Mammary epithelial cell (primary cell): ENCODE data around the gene CDKAL1.

Experiments used
- EZH2 ChIP-seq: IDR thresholded peaks from 2 replicates; pipeline ENCODE4 v1.6.1; 2012; ENCODE audit warnings: low read length, inconsistent platforms, borderline replicate concordance
- TF ChIP-seq, protein P1 (sequence below), 2 donors: IDR thresholded peaks in 1 of 2; conservative IDR thresholded peaks in 1 of 2; 2 replicates each; pipeline ENCODE4 v1.5.1; 2011 to 2012; ENCODE audit warnings: inconsistent platforms in 2 of 2, low read length in 2 of 2, mild to moderate bottlenecking in 2 of 2, control low read depth in 1 of 2, low read depth in 1 of 2; ENCODE audit not compliant: insufficient read depth in 1 of 2; ENCODE audit errors: extremely low read depth in 1 of 2

DNA sequence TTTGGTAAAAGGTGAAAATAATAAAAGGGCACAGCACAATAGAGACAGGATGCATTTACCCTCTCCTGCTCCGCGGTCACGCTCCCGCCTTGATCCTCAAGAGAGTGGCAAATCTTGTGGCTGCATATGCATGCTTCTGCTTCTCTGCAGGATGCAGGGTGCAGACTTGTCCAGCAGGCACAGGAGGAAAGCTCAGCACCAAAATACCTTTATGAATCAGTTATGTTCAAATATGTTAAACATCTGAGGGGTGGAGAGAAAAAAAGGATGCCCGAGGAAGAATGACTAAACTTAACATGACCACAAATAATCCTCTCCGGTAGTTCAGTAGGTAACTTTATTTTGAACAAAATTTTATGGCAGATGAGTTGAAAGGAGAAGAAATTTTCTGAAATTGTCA lies 693.2 kb downstream of the CDKAL1 start:
- TF ChIP-seq, protein P1, sequence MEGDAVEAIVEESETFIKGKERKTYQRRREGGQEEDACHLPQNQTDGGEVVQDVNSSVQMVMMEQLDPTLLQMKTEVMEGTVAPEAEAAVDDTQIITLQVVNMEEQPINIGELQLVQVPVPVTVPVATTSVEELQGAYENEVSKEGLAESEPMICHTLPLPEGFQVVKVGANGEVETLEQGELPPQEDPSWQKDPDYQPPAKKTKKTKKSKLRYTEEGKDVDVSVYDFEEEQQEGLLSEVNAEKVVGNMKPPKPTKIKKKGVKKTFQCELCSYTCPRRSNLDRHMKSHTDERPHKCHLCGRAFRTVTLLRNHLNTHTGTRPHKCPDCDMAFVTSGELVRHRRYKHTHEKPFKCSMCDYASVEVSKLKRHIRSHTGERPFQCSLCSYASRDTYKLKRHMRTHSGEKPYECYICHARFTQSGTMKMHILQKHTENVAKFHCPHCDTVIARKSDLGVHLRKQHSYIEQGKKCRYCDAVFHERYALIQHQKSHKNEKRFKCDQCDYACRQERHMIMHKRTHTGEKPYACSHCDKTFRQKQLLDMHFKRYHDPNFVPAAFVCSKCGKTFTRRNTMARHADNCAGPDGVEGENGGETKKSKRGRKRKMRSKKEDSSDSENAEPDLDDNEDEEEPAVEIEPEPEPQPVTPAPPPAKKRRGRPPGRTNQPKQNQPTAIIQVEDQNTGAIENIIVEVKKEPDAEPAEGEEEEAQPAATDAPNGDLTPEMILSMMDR (conservative IDR thresholded peaks at IDR 0.05 in 1 of 2, IDR thresholded peaks at IDR 0.05 in 1 of 2; ENCODE audit: extremely low read depth in 1 of 2, insufficient read depth in 1 of 2, low read depth in 1 of 2, low read length in 2 of 2): peak in 1 of 2 donors; percentile 52
- TF ChIP-seq EZH2: no peak
